HG02623 (cell line): ENCODE measurements around the gene EPHX1.

Experiments used
- ATAC-seq: cut with Tn5 transposase; IDR thresholded peaks from one replicate; pipeline ENCODE4 v1.9.1; 2021; ENCODE audit warnings: moderate library complexity; ENCODE audit not compliant: unreplicated experiment

EPHX1 gene

DNA sequence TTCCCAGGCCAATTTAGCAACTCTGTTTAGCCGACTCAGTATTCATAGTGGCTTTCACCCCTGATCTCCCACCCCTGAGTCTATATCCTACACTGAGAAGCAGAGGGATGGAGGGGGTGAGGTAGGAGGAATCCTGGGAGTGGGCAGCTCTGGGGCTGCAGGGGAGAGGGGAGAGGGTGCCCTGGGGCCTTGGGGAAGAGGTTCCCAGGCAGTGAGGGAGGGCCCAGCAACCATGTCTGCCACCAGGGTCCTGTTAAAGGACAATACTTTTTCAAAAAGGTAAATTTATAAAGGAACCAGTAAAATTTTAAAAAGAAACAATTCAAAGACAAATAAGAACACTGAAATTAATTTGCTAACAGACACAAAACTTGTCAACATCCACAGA, 30.3 kb downstream of the EPHX1 start:
- ATAC-seq: no peak

DNA sequence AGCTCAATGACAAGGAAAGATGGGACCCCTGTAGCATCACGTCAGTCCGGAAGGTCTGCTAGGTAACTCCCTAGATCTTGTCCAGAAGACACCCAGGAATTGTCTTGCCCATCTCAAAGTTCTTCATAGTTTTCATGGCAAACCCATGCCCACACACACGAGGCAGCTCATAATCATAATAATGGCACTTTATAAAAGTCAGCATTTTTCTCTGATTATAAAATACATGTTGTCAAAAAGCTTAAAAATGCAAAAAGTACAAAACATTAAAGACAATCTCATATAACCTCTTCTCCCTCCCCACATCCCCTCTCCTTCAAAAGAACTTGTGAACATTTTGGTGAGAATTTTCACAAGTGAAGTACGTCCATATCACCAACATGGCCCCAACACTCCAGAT, 30.8 kb downstream of the EPHX1 start:
- no peak for ATAC-seq

GRCh38 chr1:225842074-225842473, 32.1 kb downstream of the EPHX1 start:
- ATAC-seq: no peak

DNA sequence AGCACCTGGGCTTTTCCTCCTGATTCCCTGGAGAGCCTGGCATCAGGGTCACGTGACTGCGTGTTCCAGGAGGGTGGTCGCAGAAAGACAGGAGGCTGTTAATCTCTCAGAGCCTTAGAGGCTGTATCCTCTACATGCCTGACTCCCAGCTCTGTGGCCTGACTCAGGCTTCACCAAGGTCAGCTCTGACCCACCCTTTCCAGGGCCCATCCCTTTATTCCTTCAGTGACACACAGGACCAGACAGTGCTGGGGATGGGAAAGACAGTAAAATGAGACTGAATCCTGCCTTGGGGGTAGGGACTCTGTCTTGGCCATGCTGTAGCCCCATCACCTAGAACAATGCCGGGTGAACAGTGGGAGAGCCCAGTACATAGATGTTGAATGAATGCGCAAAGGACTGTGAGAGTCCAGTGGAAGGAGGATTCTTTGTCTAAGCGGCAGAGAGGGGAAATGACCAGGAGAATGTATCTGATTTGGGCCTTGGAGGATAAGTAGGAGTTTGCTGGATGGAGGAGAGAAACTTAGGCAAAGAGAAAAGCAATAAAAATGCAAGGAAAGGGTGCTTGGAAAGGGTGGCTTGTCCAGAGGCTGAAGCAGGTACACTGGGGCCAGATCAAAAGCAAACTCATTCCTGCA, 33.0 kb downstream of the EPHX1 start:
- no peak for ATAC-seq

DNA sequence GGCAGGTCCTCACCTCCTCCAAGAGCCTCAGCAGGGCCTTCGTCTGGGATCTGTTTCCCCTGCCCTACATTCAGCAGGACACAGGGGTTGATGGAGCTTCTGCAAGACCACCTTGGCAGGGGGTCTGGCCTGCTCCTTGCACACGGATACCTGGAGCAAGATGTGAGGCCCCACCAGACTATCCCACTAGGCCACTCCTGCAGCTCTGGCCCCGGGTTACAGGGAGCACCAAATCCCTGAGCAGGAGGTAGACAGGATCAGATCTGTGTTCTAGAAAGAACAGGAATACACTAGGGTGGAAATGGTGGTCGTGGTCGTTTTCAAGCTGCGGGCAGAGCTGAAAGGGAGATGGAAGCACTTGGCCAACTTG, 33.5 kb downstream of the EPHX1 start:
- no peak for ATAC-seq

GRCh38 chr1:225844236-225845061, 34.5 kb downstream of the EPHX1 start:
- ATAC-seq: no peak

- ATAC-seq: no peak
Observed at GRCh38 chr1:225845097-225845496, 35.2 kb downstream of the EPHX1 start.

- ATAC-seq: no peak
Observed at GRCh38 chr1:225845571-225846259, 35.8 kb downstream of the EPHX1 start.

- ATAC-seq: no peak
Observed at GRCh38 chr1:225846331-225847310, 36.7 kb downstream of the EPHX1 start.

GRCh38 chr1:225847610-225848009, 37.7 kb downstream of the EPHX1 start:
- ATAC-seq: no peak

GRCh38 chr1:225848030-225848955, 38.4 kb downstream of the EPHX1 start:
- peak; percentile 69 for ATAC-seq

GRCh38 chr1:225849925-225850324, 40.0 kb downstream of the EPHX1 start:
- ATAC-seq: no peak

DNA sequence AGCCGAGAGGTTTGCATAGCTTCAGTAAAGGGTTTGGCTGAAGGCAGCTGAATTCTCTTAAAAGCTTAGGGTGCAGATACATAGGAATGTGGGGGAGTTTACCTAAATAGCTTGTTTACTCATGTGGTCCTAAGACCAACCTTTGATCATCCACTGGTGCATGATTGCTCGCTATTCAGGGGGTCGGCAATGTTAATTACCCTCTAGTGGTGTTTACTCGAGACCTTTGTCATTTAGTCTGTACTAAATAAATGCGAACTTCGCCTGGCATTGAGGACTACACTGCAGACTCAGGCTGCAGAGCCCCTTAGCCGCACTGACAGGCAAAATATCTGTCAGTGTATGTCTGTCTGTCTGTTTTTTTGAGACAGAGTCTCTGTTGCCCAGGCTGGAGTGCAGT, 40.4 kb downstream of the EPHX1 start:
- no peak for ATAC-seq

- peak; percentile 51 for ATAC-seq
Observed at GRCh38 chr1:225851805-225852204, 41.9 kb downstream of the EPHX1 start.

DNA sequence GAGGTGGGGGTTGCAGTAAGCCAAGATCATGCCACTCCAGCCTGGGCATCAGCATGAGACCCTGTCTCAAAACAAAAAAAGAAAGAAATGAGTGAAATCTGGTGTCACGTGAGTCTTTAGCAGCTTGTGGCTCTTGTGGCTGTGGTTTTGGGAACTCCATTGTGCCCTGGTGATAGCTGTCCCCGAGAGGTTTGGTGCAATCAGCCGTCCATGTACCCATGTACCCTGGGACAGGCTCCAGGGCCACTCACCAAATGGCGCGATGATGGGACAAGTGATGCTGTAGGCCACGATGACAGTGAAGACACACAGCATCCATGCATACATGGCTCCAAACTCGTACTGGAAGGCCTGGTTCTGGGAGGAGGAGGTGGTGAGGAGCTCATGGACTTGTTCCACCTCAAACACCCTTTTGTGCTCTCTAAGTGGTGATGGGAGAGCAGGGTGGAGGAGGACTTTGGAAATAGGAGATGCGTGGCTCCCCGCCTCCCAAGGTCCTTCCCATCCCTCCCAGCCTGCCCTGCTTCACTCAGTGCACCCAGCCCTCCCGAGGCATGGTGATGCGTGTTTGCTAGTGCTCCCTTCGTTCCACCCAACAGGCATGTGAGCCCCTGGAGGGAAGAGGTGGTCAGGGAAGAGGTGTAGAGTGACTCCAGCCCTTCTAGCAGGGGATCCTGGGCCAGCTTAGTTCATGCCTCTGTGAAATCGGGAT, 42.6 kb downstream of the EPHX1 start:
- no peak for ATAC-seq

DNA sequence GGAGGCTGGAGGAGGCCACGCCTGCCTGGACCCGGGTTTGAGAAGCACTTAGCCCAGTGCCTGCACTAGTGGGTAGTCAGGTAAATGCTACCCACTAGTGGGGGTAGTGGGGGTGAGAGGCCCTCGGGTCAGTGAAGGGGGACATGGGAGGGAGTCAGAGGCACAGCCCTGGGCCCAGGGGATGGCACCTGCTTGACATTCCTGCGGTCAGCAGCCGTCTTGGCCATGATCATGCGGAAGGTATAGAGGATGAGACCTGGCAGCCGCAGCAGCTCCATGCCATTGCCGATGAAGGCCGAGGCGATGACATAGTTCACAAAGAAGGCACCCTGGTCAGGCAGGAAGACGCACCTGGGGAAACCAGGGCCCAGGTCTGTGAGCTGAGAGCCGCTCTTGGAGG, 43.5 kb downstream of the EPHX1 start:
- ATAC-seq: no peak

DNA sequence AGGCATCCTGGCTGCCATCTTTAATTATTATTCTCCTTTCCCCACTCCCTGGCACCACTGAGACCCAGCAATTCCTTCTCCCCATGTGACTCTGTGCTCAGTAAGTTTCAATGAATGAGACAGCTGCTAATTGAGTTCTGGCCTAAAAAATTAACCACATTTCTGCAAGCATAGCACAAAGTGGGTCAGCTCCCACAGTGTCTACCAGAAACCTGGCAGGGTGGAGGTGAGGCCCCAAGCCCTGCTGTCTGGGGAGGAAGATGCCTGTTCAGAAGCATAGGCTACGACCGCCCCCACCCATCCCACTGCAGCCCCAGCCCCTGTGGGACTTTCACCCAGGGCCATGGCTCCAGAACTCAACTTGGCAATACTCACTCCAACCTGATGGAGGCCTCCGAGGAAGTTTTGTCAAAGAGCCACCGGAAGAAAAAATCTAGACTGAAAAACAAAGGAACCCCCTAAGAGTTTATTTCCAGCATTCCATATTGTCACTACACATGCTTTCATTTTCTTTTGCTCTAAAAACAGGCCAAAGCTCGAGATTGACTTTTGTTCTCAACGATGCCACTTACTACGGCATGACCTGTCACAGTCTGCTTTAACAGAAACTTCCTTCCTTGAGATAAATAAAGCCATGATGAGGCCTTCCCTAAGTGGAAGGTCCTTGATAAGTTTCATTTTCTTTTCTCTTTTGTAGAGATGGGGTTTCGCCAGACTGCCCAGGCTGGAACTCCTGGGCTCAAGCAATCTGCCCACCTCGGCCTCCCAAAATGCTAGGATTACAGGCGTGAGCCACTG, 45.8 kb downstream of the EPHX1 start:
- ATAC-seq: no peak

- ATAC-seq: no peak
Observed at GRCh38 chr1:225857256-225857655, 47.3 kb downstream of the EPHX1 start.
